Measurements from ENCODE around the gene BACH1. TPM values are rescaled to one million over a fixed set of nuclear protein-coding genes. Genes with fewer than 3 reads are reported as not detected.
"Not testable (repeated sequence)": the region's sequence is repeated elsewhere in the genome, so short reads cannot be mapped to it uniquely, and the experiment has no call there.

BACH1 gene
- total RNA-seq, 1 donor from 2014 or later, result 93.8 TPM

DNA sequence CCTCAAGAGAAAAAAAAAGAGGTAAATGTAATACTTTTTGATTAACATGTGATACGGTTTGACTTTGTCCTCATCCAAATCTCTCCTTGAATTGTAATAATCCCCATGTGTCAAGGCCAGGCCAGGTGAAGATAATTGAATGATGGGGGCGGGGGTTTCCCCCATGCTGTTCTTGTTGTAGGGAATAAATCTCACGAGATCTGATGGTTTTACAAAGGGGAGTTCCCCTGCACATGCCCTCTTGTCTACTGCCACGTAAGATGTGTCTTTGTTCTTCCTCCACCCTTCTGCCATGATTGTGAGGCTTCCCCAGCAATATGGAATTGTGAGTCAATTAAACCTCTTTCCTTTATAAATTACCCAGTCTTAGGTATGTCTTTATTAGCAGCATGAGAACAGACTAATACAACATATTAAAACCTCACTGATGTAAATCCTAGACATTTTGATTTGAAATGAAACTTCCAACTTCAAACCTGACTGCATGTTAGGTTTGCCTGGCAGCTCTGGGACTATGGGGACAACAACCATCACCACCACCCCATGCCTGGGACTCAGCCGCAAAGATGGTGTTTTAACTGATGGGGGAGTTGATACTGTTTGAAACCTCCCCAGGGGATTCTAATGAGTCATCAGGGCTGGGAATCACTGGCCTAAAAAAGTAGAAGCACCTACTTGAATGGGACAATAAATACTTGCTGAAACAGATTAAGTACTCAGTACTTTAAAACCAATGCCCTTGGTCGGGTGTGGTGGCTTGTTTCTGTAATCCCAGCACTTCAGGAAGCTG is 32.8 kb upstream of the BACH1 start:
- DNase-seq (ENCODE audit: extremely low spot score, unreplicated experiment), result no peak
- no peak overlapping the region for H3K4me3 Mint-ChIP-seq (ENCODE audit: unreplicated experiment)
- no peaks in the 10 kb centered on the region for H3K9me3 Mint-ChIP-seq (ENCODE audit: unreplicated experiment)
- H3K36me3 Mint-ChIP-seq (ENCODE audit: unreplicated experiment), result no peaks in the 10 kb centered on the region
- TF ChIP-seq CTCF (IDR thresholded peaks at IDR 0.05), result no peak
- no peak overlapping the region for H3K27ac Mint-ChIP-seq (ENCODE audit: unreplicated experiment)
- no peaks in the 10 kb centered on the region for H3K27me3 Mint-ChIP-seq (ENCODE audit: unreplicated experiment)
- H3K4me1 Mint-ChIP-seq (ENCODE audit: unreplicated experiment), result no peaks in the 10 kb centered on the region

DNA sequence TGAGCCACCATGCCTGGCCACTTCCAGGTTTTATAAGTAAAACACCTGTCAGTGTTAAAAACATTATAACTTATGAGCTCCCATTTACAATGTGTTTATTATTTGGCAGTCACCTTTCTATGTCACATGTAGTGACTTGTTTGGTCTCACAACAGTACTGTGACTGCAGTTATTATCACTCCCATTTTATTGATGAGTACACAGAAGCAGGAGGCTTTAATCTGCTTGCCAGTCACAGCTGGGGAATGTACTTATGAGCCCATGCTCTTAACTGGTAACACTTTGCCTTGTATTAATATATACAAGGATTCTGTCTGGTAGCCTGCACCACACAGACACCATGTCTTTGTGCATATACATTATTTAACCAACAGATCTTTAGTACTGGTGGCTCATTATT is 31.1 kb upstream of the BACH1 start:
- Mint-ChIP-seq H3K36me3 (ENCODE audit: unreplicated experiment) (no peaks in the 10 kb centered on the region), H3K9me3 (ENCODE audit: unreplicated experiment) (no peaks in the 10 kb centered on the region), H3K27me3 (ENCODE audit: unreplicated experiment) (no peaks in the 10 kb centered on the region), H3K4me3 (ENCODE audit: unreplicated experiment) (no peak overlapping the region), H3K4me1 (ENCODE audit: unreplicated experiment) (no peaks in the 10 kb centered on the region), H3K27ac (ENCODE audit: unreplicated experiment) (no peak overlapping the region)
- DNase-seq (ENCODE audit: extremely low spot score, unreplicated experiment), result no peak
- no peak for TF ChIP-seq CTCF (IDR thresholded peaks at IDR 0.05)

DNA sequence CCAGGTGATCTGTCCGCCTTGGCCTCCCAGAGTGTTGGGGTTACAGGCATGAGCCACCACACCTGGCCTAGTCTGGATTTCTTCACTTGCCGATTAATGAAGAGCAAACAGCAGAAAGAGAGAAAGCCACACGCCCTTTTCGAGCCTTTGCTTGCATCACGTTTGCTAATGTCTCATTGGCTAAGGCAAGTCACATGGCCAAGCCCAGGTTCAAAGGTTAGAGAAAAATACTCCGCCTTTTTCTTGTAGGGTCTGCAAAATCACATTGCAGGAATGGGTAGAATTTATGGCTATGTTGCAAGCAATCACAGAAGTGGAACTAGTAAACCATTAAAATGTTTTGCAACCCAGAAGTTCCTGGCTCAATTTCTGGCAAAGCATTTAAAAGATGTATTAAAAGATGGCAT is 26.8 kb upstream of the BACH1 start:
- no peak for DNase-seq (ENCODE audit: extremely low spot score, unreplicated experiment)
- Mint-ChIP-seq H3K4me3 (ENCODE audit: unreplicated experiment) (no peak overlapping the region), H3K9me3 (ENCODE audit: unreplicated experiment) (no peaks in the 10 kb centered on the region), H3K27ac (ENCODE audit: unreplicated experiment) (no peak overlapping the region), H3K36me3 (ENCODE audit: unreplicated experiment) (no peaks in the 10 kb centered on the region), H3K4me1 (ENCODE audit: unreplicated experiment) (no peaks in the 10 kb centered on the region), H3K27me3 (ENCODE audit: unreplicated experiment) (no peaks in the 10 kb centered on the region)
- TF ChIP-seq CTCF (IDR thresholded peaks at IDR 0.05), result no peak

DNA sequence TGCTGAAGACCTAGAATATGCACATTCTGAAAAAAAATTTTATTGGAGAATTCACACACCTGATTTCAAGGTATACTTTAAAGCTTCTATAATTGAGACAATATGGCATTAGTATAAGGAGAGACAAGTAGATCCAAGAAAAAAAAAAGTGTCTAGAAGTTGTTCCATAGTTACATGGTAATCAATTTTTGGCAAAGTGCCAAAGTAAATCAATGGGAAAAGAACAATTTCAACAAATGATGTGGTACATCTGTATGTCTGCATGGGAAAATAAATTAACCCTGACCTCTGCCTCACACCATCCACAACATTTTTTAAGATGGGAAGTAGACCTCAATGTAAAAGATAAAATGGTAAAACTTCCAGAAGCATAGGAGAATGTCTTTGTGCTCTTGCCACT is 21.3 kb upstream of the BACH1 start:
- DNase-seq (ENCODE audit: extremely low spot score, unreplicated experiment), result no peak
- H3K4me3 Mint-ChIP-seq (ENCODE audit: unreplicated experiment), result no peak overlapping the region
- H3K36me3 Mint-ChIP-seq (ENCODE audit: unreplicated experiment), result no peaks in the 10 kb centered on the region
- no peak overlapping the region for H3K27ac Mint-ChIP-seq (ENCODE audit: unreplicated experiment)
- TF ChIP-seq CTCF (IDR thresholded peaks at IDR 0.05), result no peak
- no peaks in the 10 kb centered on the region for H3K4me1 Mint-ChIP-seq (ENCODE audit: unreplicated experiment)
- peaks cover 4% of the 10 kb centered on the region for H3K9me3 Mint-ChIP-seq (ENCODE audit: unreplicated experiment)
- no peaks in the 10 kb centered on the region for H3K27me3 Mint-ChIP-seq (ENCODE audit: unreplicated experiment)

DNA sequence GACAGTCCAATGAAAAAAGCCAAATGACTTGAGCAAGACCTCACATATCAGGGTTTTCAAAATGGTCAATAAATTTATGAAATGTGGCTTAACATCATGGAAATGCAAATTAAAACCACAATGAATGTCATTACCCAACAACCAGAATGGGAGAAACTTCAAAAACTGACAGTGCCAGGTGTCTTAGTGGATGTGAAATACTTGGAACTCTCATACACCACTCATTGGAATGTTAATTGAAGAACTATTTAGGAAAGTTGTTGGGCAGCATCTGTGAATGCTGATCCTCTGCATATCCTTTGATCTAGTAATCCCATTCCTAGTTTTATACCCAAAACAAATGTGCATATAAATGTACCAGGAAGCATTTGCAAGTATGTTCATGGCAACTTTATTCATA is 19.2 kb upstream of the BACH1 start:
- Mint-ChIP-seq H3K4me3 (ENCODE audit: unreplicated experiment) (no peak overlapping the region), H3K36me3 (ENCODE audit: unreplicated experiment) (no peaks in the 10 kb centered on the region), H3K27ac (ENCODE audit: unreplicated experiment) (no peak overlapping the region), H3K27me3 (ENCODE audit: unreplicated experiment) (no peaks in the 10 kb centered on the region), H3K4me1 (ENCODE audit: unreplicated experiment) (no peaks in the 10 kb centered on the region), H3K9me3 (ENCODE audit: unreplicated experiment) (peaks cover 4% of the 10 kb centered on the region)
- TF ChIP-seq CTCF (IDR thresholded peaks at IDR 0.05), result no peak
- no peak for DNase-seq (ENCODE audit: extremely low spot score, unreplicated experiment)

GRCh38 chr21:29281801-29282200 is 16.9 kb upstream of the BACH1 start:
- not testable (repeated sequence) for H3K27me3 Mint-ChIP-seq (ENCODE audit: unreplicated experiment); H3K27ac Mint-ChIP-seq (ENCODE audit: unreplicated experiment); H3K9me3 Mint-ChIP-seq (ENCODE audit: unreplicated experiment); H3K4me1 Mint-ChIP-seq (ENCODE audit: unreplicated experiment); DNase-seq (ENCODE audit: extremely low spot score, unreplicated experiment); H3K4me3 Mint-ChIP-seq (ENCODE audit: unreplicated experiment); H3K36me3 Mint-ChIP-seq (ENCODE audit: unreplicated experiment)

All from osteocyte (in vitro differentiated cells).